HG03175 (cell line): Measurements from ENCODE around the gene GDI2.
"Not testable (repeated sequence)": the region's sequence is repeated elsewhere in the genome, so short reads cannot be mapped to it uniquely, and the experiment has no call there.

ENCODE experiments used
- ATAC-seq: cut with Tn5 transposase; IDR thresholded peaks from one replicate; pipeline ENCODE4 v1.9.1; 2021; ENCODE audit warnings: mild to moderate bottlenecking, moderate library complexity; ENCODE audit not compliant: unreplicated experiment

Gene GDI2

DNA sequence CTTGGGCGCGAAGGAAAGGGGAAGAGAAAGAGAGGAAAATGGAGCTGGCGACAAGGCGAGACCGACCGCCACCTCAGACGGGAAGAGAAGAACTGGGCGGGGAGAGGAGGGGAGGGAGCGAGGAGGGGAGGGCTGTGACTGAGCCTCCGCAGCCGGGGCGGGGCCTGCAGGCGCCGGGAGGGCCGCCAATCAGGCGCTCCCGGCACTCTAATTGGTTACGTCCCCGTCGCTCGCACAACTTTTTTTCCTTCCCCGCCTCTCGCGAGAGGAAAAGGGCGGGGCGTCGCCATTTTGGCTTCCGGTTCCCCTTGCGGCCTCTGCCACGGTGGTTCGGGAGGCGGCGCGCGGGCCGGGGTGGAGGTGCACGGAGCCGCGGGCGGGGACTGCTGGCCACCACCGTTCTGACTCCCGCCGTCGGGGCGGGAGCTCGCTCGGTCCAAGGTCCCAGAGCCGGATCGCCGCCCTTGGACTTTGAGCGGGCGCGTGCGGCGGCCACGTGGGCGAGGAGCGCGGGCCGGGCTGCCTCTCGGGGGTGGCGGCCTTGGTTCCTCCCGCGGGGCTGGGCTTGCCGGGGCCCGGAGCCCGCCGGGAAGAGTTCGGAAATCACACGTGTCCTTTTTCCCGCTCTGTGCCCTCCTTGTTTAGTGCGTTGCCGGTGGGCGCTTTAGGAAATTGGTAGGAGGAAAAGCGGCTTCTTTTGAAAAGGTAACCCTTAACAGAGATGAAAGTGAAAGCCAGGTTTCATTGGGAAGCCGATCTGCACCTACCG lies at the start of gene GDI2:
GDI2 (minus strand) TSS at position 94 of the 769 bp plus-strand sequence. CDS start 176 bp downstream, outside the sequence.
- ATAC-seq: peak; percentile 78

DNA sequence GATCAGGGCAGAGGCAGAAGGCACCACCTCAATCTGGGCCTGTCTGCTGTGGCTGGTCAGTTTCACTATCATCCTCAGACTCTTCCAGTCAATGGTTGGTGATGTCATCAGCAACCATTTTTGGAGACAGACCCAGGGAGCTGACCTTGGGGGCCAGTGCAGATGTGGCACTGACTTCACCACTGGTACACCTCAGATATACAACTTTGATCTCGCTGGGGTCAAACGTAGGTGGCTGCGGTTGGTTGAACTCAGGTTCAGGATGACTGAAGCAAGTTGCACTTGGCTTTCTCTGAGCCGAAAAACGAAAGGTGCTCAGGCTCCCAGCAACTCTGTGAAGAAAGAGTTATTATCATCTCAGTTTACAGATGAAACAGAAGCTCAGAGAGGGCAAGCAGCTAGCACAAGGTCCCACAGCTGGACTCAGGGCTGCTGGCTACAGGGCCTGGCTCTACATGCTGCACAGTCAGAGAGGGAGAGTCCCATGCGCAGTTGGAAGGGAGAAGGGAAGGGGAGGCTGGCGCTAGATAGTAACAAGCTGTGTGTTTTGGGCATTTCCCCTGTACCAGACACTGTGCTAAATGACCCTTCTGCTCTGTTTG lies 49.2 kb upstream of the GDI2 start:
- peak; percentile 97 for ATAC-seq

DNA sequence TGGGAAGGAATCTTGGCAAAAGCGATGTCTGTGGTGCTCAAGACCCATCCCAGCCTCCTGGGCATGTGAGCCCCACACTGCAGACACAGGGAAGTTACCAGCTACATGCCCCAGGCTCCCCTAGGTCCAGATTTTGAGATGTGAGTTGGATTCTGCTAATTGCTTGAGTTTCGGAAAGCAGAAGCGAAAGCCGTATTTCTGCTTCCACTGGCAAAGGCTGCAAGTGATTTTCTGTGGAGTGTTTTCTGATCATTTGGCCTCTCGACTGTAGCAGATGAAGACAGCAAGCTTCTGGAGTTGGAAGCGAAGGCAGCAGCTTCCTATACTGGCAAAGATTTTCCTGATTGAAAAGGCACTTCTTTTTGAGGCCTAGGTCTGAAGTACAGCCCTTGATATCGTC lies 46.8 kb upstream of the GDI2 start:
- ATAC-seq: no peak

DNA sequence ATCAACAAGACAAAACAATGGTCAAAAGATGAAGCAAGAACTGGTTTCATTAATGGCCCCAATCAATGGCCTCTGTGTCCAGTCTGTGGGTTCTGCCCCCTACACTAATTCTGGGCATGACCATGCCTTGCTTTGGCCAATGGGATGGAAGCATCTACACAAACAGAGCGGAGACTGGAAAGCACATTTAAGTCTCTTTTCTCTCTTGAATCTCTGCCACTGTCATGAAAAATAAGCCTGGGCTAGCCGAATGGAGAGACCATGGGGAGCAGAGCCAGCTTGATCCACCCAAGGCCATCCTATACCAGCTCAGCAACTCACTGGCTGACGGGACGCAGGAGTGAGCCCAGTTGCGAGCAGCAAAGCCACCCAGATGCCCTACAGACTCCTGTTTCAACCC lies 45.6 kb upstream of the GDI2 start:
- ATAC-seq: no peak

DNA sequence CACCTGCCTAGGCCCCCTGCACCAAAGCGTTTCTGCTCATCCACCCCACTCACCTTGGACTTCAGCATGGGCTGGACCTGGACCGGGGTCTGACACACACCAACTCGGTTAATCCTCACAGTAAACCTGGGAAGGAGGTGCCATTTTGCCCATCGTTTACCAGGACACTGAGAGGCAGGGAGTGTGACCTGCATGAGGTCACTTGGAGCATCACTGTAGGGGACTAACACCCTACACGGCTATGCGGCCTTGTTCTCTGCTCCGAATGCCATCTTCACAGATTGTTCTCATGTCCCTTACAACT lies 43.4 kb upstream of the GDI2 start:
- no peak for ATAC-seq

DNA sequence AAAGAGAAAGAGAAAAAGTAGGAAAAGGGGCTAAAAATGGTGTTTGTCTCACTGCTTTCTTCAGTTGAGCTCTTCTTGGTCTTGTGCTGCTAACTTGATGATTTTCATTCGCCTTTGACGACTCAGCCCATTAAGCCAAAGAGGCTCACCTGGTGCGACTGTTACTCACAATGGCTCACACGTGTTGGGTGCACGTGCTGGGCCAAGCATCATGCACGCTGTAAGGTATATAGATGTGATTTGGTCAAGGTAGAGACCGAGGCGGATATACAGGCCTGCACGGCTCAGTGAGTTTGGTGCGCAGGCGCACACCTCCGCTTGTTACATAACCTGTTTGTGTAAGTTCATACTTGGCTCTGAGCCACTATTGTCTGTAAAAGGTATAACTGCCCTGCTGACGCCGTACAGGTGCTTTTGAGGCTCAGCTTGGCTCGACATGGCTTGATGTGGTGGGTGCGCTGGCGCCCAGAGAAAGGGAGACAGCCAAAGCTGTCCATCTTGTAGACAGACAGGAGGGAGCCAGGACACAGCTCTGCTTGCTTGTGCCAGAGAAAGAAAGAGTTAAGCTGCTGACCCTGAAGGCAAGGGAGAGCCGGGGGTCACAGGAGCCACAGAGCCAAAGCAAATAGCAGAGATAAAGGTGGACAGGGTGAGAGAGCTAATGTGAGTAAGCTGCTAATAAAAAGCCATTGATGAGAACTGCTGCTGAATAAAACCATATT lies 42.9 kb upstream of the GDI2 start:
- ATAC-seq: no peak

DNA sequence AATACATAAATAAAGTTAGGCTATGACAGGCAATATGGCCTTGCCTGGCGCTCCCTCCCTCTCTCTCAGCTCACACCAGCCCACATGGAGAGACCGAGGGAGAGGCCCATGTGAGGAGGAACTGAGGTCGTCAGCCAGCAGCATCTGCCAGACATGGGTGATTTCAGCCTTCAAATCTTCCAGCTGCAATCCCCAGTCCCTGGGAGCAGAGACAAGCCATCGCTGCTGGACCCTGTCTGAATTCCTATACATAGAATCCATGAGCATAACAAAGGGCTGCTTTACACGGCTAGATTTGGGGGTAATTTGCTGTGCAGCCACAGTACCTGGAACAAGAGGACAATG lies 40.9 kb upstream of the GDI2 start:
- ATAC-seq: no peak

DNA sequence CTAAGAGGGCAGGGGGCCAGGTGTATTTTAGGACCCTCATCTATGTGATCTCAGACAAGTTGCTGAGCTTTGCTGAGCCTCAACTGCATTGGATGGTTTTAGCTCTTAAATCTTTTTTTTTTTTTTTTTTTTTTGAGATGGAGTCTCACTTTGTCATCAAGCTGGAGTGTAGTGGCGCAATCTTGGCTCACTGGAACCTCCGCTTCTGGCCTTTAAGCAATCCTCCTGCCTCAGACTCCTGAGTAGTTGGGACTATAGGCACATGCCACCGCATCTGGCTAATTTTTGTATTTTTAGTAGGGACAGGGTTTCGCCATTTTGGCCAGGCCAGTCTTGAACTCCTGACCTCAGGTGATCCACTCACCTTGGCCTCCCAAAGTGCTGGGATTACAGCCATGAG lies 33.4 kb upstream of the GDI2 start:
- not testable (repeated sequence) for ATAC-seq

DNA sequence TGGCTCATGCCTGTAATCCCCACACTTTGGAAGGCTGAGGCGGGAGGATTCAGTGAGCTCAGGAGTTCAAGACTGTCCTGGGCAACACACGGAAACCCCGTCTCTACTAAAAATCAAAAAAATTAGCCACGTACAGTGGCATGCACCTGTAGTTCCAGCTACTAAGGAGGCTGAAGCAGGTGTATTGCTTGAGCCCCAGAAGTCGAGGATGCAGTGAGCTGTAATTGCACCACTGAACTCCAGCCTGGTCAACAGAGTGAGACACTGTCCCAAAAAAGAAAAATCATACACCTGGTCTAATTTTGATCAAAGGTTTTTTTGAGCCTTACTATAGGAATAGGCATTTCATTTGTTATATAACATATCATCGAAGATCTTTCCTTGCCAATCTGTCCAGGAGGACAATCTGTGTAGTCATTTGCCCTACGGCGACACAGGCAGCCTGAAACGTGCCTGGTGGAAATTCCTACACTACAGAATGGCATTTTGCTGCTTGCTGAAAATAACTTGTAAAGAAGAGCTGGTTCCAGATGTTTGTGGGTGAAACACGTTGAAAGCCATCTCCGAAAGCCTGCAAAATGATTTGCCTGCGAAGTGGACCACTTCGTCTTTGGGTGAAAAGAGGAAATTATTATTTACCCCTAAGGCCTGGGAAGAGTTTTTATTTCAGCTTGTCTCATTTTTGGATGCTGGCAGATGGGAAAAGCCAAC lies 31.3 kb upstream of the GDI2 start:
- ATAC-seq: no peak

DNA sequence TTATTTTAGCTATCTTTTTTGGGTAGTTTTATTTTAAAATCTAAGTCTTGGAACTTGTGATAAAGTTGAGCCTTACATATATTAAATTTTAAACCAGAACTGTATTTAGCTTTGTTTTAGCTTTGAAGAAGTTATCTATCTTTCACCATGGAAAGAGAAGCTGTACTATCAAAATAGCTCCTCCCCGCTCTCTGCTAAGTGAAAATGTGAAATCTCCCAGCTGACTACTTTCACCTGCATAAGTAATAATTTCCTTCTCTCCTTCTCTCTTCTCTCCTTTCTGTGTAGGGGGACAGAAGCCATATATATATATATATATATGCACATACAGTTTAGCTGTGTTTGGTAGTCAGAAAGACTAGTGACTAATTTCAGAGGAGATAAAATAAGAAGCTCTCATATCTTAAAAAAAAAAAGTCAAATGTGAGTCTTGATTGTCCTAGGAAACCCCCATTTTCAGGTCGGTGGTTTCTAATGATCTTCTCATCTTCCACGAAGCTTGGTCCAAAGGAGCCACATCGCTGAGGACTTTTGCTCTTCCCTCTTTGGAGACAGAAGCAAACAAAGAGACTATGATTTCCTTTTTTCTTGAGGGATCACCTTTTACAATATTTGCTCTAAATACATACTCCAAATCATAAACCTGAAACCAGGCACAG lies 30.6 kb upstream of the GDI2 start:
- no peak for ATAC-seq

DNA sequence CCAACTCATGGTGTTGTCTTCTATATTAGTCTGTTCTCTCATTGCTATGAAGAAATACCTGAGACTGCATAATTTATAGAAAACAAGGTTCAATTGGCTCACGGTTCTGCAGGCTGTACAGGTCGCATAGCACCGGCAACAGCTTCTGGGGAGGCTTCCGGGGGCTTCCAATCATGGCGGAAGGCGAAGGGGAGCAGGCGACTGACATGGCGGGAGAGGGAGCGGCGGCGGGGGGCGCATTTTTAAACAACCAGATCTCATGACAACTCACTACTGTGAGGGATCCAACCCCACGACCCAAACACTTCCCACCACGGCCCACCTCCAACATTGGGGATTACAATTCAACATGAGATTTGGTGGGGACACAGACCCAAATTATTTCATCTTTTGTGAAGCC lies 28.7 kb upstream of the GDI2 start:
- ATAC-seq: no peak

DNA sequence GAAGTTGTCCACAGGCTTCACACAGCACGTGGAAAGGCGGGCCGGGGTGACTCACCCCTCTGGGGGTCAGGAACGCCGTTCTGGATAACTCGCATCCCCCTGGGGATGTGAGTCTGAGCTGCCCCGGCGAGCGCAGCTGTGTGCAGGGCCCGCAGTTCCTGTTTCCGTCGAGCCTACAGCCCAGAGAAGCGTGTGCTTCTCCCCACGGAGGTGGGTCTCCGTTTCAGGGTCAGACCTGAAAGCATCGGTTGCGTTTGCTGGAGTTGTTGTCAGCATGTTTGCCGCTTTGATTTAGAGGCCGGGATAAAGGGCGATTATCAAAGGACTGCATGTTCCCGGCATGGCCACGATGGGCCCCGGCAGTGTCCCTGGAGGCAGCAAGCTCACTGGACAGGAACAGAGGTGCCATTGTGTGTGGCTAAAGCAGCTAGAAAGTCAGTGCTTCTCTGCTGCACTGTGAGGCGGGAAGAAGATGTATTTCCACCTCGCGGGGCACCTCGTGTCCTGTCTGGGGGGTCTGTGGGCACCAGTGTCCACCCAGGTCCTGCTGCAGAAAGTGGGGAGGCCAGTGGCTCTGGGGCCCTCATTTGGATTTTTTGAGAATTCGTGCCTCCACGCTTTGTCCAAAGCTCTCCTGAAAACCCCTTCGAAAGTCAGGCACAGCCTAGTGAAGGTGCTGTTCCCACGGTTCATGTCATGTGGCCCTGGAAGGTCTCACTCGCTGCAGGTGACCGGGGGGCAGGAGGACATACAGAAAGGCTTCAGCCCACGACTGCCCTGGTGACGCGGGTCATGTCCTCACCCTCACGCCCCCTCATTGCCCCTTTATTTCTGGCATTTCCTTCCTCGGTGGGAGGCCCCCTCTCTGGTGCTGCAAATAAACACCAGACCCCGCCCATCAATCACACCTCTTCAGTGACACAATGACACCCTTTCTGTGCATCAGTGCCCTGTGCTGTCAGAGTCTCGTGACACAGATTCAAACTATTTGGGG lies 27.4 kb upstream of the GDI2 start:
- peak; percentile 85 for ATAC-seq

DNA sequence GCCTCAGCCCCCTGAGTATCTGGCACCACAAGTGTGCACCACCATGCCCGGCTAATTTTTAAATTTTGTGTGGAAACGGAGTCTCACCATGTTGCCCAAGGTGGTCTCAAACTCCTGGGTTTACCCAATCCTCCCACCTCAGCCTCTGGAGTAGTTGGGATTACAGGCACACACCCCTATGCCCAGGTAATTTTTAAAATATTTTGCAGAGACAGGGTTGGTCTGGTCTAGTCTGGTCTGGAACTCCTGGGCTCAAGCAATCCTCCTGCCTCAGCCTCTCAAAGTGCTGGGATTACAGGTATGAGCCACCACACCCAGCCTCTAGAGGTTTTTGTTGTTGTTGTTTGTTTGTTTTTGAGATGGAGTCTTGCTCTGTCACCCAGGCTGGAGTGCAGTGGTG lies 22.9 kb upstream of the GDI2 start:
- not testable (repeated sequence) for ATAC-seq

DNA sequence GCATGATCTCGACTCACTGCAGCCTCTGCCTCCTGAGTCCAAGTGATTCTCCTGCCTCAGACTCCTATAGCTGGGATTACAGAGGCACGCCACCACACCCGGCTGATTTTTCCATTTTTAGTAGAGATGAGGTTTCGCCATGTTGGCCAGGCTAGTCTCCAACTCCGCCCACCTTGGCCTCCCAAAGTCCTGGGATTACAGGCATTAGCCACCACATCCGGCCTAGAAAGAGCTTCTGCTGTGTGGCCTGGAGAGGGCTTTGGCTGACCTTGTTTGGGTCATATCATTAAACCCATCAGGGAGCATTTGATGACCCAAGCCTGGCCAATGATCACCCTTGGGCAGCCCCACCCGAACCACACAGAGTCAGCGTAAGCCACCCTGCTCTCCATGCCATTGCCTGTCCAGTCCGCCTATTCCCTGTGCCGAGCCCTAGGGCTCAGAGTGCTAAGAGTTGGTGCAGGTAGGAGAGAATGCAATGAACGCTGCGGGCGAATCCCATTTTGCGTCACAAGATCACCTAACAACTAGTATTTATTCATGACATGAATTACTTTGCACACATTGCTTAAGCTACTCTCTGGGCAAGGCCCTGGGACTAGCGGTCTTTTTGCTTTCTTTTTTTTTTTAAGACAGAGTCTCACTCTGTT lies 22.3 kb upstream of the GDI2 start:
- no peak for ATAC-seq

DNA sequence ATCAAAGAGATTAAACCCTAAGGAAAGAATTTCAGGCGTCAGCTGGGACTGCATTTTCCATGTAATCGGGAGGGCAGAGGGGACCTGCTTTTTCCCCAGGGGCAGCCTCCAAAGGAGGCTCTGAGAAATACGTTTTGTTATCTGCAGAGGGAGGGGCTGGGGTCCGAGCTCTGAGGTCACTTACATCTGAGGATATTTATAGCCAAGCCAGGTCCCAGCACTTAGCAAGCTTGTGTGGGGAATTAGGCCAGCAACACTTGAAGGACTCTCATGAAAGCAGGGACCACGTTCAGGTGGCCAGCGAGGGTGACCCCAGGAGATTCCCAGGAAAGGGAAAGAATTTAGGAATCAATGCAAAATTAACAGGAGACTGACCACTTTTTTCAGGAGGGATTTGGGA lies 20.6 kb upstream of the GDI2 start:
- ATAC-seq: no peak

DNA sequence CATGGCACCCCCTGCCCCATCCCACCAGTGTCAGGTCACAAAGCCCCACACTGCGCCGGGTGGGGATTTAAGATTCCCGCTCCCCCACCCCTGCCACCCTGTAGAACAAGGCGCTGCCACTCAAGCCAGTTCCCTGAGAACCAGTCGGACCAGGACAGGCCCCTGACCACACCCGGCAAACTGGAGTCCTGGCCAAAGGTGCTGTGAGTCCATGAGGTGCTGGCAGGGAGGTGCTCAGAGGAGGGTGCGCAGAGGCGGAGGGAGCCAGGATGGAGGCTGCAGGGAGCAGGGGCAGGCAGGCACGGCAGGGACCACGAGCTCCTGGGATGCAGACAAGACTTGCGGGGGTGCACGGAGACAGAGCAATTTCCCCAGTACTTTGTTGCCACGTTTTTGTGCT lies 19.7 kb upstream of the GDI2 start:
- ATAC-seq: no peak

DNA sequence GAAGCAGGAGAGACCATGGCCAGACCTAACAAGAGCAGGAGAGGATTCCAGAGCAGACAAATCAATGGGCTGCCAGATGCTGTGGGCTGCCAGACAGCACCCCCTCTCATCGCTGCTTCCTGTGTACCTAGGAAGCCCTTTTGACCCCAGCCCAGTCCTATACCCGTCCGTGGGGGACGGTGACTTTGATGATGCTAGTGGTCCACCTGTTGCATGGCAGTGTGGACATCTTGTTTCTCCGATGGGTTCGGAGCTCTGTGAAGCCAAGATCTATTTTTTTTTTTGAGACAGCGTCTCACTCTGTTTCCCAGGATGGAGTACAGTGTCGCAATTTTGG lies 18.2 kb upstream of the GDI2 start:
- ATAC-seq: no peak

DNA sequence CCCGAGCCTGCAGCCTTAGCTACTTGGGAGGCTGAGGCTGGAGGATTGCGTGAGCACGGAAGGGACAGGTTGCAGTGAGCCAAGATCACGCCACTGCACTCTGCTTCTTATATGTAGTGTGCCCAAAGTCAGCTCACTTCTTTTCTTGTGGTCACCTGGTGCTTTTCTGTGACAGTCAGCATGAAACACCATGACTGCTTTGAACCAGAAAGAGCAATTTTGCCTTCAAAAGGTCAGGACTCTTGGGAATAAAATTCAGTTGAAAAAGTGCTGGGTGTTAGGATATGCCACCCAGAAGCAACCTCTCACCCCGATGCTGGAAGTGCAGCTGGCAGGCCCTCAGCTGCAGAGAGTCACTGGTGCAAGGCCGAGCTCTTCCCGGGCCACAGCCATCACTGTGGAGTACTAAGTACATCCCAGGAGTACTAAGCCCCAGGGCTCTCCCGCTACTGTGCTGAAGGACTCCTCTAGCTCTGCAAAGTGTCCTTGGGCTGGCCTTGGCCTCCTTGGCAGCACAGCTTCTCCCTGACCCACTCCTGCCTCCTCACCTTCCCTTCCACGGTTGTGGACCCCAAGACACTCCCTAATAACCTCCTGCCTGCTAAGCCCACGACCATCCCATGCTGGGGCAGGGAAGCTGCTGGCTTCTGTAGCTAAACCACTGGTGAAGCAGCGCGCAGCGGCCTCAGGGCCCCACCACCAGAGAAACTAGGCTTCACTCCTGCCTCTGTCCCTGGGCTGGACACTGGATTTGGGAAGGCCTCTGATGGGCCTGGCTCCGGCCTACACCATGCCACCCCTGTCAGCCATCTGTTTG lies 17.6 kb upstream of the GDI2 start:
- no peak for ATAC-seq

DNA sequence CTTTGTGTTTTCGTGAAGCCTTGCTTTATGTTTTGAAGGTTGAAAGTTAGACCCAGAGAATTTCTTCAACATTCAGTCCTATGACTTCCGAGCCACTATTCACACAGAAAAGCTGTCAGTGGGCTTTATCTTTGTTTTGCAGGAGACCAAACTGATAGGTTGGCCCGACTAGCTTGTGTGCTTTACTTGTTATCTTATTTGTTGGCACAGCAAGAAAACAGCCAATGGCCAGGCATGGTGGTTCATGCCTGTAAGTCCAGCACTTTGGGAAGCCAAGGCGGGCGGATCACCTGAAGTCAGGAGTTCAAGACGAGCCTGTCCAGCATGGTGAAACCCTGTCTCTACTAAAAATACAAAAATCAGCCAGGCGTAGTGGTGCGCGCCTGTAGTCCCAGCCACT lies 16.0 kb upstream of the GDI2 start:
- no peak for ATAC-seq
